Stimulated activated CD4-positive, alpha-beta T cell treated with anti-CD3 and anti-CD28 coated beads, Interleukin-1b, Interleukin-23, amount 100 ng/mL, for 48 hours (primary cell): ENCODE data around the gene NMBR.
"Not testable (repeated sequence)": the region's sequence is repeated elsewhere in the genome, so short reads cannot be mapped to it uniquely, and the experiment has no call there.

ENCODE experiments used
- DNase-seq: peaks from one replicate; pipeline ENCODE4 v3.0.0-alpha.2; 2020

NMBR gene

DNA sequence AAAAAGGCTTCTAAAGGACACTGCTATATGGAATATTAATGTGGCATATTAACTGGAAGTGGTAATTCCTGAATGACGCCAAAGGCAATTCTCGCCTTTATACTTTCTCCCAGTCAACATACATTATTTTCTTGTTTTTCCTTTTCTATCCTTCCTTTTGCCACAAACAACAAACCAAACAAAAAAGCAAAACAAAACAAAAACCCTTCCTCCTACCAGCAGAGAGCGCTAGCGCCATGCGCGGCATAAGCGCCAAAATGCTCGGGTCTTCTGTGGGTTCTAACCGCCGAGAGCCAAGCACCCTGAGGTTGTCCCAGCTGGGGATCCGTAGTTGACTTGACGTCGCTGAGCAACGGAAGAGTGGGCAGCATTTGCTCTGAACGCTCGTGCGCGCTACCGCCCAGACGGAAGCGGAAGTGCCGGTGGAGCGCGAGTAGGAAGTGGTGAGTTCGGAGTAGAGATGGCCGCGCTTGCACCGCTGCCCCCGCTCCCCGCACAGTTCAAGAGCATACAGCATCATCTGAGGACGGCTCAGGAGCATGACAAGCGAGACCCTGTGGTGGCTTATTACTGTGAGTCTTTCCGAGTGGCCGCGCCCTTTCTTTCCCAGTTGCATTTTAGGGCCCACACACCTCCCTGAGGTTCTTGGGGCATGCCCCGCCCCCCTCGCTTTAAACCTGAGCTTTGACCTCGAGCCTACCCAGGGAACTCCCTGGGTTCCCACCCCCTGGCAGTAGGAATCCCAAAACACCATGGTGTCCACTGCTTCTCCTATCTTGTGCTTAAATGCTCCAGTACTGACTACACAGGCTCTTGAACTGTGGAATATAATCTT, at the start of gene NMBR, which contains the start of gene VTA1:
NMBR (minus strand) TSS at position 295 of the 835 bp plus-strand sequence. CDS start 58,464 bp downstream, outside the sequence.
VTA1 (plus strand) TSS at position 436 of the 835 bp plus-strand sequence; CDS start at position 461, 25 bp downstream.
- peak; percentile 97 for DNase-seq

DNA sequence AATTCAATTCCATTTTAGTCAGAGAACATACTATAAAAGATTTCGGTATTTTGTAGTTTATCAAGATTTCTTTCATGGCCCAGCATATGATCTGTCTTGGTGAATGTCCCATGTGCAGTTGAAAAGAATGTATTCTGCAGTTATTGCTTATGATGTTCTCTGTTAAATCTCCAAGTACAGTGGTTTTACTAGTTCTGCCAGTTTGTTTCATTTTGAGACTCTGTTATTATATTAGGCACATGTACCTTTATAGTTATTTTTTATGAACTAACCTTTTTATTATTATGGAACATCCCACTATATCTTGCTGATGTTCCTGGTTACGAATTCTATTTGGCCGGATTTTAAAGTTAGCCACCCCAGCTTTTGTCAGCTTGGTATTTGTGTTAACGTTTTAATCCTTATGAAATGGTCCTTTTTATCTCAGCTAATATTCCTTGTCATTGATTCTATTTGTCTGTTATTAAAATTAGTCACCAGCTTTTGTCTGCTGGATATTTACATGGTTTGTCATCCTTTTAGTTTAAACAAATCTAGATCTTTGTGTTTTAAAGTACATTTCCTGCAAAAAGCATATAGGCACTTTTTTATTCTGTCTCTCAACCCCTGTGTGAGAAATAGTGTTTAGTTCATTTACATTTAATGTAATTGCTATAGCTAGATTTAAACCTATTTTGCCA, 49.1 kb upstream of the NMBR start:
- DNase-seq: no peak

DNA sequence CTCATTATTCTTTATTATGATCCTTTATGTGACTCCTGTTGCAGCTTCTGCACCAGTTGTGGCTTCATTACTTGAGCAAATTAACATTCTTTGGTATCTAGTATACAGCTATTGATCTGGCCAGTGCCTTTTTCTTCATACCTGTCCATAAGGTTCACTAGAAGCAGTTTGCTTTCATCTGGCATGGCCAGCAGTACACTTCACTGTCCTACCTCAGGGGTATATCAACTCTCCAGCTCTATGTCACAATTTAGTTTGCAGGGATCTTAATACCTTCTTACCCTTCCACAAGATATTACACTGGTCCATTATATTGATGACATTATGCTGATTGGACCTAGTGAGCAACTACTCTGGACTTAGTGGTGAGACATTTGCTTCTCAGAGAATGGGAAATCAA, 46.7 kb upstream of the NMBR start:
- no peak for DNase-seq

DNA sequence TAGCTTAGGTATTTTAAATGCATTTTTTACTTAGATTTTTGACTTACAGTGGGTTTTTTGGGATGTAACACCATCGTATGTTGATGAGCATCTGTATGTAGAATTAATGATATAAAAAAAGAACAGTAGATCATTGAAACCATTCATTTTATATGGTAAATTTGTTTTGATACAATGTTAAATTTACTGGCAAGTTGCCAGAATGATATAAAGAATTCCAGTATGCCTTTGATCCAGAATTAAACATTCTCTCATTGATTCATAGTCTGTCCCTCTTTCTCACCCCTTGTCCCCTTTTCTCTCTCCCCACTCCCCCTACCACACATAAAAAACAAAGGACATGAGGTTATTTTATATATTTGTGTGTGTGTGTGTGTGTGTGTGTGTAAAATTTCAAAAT, 45.4 kb upstream of the NMBR start:
- no peak for DNase-seq

DNA sequence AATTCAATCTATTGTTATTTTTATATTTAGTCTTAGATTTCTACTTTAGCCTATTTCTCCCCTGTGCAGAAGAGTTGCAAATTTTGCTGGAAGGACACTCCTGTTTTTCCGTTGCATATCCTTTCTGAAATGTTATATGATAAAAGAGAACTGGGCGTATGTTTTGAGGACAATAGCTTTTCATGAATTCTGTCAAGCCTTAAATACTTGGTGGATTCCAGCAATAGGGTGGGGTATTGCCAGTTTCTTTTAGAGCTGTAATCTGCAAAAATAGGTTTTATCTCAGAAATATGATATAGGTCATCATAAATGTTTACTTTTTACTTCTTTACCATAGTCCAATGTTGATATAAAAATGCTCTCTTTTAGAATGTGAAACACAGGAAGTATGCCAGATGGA, 42.1 kb upstream of the NMBR start:
- no peak for DNase-seq

DNA sequence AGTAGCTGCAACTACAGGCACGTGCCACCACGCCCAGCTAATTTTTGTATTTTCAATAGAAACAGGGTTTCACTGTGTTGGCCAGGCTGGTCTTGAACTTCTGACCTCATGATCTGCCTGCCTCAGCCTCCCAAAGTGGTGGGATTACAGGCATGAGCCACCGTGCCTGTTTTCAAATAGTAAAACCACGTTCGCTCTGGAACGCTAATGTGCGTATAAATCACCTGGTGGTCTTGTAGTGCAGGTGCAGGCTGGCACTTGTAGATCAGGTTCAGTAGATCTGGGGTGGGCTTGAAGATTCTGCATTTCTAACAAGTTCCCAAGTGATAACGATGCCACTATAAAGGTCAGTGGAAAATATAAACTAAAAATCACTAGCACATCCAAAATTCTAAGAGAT, 41.4 kb upstream of the NMBR start:
- DNase-seq: not testable (repeated sequence)

DNA sequence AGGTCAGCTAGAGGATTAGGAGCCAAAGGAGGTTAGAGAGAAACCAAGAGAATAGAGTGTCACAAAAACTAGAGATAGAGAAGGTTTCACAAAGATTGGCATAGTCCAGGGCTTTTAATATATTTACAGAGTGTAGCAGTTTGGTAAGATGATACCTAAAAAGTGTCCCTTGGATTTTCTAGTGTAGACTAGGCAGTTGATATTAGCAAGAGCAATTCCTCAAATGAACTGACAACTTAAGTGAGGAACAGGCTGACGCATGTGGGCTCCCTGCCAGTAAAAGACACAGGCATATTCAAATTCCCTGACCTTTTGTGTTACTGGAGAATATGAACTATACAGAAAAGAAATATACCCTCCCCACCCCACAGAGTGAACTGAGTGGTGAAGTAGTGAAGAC, 40.3 kb upstream of the NMBR start:
- no peak for DNase-seq

DNA sequence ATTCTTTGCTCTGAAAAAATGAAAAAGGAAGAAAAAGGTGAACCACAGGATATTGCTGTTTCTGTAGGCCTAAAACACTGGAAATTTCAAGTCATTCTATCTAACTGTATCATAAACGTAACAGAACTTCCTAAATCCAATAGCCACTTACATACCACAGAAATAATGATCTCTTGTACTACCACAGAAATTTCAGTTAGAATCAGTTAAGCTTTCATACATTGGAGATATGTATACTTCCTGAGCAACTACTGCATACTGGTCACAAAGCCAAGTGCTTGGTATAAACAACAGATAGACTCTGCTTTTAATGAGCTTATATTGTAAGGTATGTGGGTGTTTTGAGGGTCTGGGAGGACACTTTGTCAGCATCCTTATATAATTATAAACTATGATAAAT, 38.7 kb upstream of the NMBR start:
- DNase-seq: no peak

DNA sequence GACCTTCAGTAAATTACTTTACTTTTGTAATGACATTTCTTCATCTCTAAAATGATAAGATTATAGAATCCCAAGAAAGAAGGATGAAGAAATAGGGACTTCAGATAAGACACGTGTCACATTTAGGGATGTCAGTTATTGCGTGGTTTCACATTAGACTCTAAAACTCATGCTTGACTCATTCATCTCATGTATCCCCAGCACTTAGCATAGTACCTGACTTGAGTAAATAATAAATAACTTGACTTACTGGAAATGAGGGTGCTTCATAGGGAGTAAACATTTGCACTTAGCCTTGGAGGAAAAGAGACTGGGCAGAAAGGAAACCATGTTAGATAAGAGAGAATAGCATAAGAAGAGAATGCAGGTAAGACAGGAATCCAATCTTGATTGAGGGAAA, 37.4 kb upstream of the NMBR start:
- DNase-seq: no peak

DNA sequence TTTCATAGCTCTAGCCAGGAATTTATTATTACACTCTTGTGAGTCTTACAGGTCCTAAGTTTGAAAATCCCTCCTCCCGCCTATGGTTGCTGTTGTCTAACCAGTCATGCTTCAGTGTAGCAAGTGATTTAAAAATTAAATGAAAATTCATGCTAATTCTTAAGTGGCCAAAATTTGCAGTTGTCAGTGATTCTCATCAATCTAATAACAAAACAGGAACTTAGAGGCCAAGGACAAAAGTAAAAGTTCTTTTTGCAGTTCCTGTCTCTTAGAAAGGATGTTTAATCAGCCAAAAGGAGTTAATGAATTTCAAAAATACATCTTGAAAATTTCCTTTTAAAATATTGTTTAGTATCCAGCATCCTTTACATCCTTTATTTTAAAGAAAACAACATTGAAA, 36.4 kb upstream of the NMBR start:
- DNase-seq: no peak

DNA sequence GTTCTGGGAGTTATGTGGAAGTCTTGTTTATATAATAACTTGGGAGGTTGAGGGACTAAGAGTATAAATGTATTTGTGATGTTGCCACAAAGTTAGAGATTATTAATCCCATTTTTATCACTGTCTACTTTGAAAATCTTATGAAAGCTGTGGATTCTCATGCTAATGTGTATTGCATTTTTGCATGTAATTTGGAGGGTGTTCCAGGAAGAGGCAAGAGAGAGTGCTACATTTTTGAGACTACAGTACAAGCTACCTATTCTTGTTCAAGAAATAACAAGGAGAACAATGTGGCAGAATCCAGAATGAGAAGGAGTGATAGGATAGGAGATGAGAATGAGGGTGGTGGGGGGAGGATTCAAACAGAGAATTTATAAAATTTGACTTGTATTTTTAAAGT, 35.1 kb upstream of the NMBR start:
- DNase-seq: no peak

DNA sequence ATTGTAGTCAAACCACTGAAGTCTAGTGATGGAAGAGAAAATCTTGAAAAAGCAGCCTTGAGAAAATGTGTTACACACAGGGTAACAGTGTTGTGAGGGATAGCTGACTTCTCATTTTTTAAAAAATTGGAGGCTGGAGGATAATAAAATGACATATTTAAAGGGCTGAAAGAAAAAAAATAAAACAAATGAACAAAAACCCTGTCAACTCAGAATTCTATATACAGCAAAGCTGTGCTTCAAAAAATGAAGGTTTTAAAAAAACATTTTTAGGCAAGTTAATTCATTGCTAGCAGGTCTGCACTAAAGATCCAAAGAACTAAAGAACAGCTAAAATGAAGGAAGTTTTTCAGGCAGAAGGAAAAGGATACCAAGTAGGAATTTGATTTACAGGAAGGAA, 31.2 kb upstream of the NMBR start:
- DNase-seq: no peak

DNA sequence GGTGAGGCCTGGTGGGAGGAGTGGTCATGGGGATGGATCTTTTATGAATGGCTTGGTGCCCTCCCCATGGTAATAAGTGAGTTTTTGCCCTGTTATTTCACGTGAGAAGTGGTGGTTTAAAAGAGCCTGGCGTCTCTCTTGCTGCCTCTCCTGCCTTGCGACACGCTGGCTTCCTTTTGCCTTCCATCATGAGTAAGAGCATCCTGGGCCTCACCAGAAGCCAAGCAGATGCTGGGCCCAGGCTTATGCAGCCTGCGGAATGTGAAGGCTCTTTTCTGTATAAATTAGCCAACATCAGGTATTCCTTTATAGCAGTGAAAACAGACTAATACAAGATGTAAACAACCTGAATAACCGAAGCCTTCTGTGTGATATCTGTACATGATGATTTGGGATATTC, 27.8 kb upstream of the NMBR start:
- DNase-seq: no peak

DNA sequence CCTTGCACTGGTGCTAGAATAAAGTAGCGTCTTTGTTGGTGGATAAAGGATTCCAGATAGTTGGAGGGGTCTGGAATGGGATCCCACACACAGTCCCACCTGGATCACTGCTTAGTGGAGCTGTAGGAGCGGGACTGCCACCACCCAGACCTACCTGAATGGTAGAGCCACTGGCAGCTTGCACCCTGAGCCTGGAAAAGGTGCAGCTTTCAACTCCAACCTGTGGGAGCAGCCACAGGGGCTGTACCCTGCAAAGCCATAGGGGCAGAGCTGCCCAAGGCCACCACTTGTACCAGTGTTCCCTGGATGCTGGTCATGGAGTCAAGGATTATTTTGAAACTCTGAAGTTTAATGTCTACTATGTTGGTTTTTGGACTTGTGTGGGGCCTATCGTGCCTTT, 27.1 kb upstream of the NMBR start:
- no peak for DNase-seq

DNA sequence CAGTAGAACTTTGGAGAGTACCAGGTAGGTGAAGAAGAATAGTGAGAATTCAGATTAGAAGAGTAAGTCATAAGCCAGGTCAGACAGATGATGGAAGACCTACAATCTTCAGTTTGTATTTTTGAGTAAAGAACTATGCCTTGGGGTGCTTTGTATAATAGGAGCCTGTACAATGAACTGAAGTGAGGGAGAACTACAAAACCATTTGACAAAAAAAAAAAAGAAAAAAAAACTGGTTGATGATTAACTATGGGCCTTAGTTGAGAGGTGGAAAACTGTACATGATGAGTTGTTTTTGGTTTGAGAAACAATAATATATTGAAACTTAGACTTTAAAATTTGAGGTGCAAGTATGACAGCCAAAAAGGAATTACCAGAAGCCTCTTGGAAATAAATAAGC, 25.8 kb upstream of the NMBR start:
- no peak for DNase-seq

DNA sequence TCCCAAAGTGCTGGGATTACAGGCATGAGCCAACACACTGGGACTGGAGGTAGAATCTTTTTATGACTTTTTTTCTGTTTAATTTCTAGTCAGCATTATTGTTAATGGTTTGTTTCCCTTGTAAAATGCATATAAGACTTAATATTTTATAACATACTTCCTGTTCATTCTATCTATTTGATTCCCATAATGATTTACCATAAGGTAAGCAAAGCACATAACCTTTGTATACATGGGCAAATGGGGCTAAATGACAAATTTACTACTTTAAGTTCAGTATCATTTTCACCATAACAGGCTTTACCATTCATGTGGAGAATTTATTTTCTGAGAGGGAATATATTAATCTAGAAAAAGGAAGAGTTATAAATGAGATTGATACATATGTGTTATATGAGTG, 24.4 kb upstream of the NMBR start:
- DNase-seq: no peak

DNA sequence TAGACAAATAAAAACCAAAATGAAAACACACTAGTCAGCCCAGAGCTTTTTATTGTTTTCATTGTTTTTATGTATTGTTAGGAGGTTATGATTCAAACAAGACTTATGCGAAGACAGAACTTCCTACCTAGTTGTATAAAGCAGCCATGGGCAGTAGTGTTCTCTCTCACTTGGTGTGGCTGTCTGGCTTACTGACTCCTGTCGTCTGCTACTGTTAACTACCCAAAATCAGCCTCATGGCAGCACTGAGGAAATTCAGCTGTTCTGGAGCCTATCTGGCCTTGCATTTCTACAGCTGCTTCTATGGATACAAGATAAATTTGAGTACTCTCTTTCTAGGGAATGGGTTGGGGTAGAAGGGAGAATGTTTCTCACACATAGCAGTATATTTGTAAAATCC, 20.6 kb upstream of the NMBR start:
- no peak for DNase-seq

DNA sequence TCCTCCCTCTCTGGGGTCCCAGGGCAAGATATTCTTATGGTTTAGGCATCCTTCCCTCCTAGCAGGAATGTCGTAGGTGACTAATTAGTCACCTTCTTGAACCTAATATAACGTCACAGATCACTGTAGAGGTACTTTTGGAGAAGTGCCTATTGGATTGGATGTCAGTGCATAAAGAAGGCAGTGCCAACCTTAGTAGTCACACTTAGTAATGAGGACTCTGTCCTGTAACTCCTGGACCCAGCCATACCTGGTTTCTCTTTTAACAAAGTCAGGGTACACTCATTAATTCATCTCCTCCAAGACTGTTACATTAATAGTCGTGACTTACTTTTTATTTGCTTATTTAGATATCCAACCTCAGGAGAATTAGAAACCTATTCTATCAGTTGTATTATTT, 20.1 kb upstream of the NMBR start:
- no peak for DNase-seq

DNA sequence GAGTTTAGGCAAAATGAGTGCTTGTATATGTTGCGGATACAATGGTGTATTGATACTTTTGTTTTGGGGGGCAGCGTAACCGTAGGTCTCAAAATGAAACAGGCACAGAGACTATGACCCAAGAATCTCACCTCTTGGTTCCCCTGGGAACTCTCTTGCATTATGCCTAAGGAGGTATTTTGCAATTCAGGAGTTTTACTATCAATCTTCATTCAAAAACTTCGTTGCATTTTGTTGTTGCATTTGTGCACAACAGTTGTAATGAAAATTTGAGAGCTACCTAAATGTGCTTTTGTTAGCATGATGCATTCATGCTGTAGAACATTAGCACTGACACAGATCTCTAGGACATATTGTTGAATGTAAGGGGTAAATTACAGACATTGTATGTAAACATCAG, 18.3 kb upstream of the NMBR start:
- DNase-seq: no peak

DNA sequence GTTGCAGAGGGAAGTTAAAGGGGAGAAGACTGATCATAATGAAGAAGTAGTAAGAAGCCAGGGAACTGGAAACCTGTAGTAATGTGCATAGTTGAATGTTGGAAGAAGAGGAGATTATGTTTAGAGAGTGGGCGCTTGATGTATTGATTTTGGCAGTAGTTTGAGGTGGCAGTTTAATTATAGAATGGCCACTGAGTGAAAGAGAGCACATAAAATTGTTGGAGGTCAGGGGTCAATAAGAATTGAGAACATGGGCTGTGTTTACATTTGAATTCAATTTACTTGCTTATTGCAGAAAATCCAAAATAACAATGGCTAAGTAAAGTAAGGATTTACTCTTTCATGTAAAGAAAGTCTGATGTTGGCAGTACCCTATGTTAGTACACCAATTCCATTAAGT, 15.9 kb upstream of the NMBR start:
- no peak for DNase-seq

DNA sequence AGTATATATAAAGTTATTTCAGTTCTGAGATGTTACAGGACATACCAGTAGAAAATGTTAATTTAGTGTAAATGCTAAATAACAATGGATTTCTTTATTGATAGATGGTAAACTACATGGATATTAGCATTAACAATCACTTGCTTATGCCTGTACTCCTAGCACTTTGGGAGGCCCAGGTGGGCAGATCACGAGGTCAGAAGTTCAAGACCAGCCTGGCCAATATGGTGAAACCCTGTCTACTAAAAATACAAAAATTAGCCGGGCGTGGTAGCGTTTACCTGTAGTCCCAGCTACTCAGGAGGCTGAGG, 9.8 kb upstream of the NMBR start:
- DNase-seq: not testable (repeated sequence)

DNA sequence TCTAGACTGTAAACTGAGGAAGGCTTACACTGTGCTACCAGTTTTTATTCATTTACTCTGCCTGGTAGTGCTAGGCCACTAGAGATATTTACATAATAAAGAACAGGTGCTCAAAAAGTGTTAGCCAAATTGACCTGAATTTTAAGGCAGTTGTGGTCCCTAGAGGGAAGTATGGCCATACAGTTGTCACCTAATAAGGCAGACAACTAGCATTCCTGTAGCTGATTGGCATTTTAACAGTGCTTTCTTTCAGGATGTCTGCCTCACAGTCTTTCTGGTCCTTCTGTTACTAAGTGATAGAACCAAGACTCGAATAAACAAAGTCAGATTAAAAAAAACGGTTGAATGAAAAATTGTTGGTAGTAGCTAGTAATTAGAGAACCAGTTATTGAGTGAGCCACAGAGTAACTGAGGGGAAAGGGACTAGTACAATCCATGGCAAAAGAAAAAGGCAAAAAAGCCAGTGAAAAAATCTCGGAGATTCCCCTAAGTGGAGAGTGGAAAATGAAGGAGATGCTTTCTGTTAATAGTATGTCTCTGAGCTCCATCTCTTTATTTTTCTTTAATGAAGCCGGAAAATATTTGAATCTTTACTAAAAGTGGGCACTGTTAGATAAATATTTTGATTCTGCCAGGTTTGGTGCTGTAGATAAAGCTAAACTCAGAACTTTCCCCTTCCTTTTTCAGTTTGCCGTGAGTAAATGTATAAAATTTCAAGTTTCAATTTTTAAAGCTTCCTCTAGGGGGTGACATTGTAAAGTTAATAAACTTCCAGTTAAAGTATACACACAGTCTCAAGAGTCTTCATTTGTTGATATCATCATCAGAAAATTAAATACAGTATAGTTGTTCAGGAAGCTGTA, 9.2 kb upstream of the NMBR start:
- no peak for DNase-seq

DNA sequence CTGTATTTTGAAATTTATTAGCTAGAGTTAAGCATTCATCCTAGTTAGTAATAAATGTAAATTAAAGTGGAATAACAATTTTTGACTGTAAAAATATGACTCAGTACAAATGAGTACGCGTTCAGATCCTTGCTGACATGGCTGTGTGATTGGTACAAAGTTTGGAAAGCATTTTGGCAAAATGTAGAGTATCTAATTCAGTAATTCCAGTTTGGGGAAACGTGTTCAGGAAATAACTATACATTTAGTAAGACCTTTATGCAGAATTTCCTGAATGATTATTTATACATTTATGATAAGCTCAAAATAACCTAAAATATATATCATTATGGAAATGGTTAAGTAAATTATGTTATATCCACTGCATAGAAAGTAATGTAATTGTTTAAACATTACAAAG, 8.2 kb upstream of the NMBR start:
- no peak for DNase-seq

DNA sequence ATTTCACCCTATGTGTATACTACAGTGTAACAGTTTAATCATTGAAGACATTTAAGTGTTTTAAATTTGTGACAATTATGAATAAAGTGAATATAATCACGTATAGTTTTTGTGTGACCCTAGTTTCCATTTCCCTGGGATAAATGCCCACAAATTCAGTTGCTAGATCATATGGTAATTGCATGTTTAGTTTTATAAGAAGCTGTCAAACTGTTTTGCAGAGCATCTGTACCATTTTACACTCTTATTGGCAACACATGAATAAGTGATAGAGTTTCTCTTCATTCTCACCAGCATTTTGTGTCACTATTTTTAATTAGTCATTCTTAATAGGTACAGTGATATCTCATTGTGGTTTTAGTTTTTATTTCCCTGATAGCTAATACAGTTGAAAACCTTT, 7.4 kb upstream of the NMBR start:
- DNase-seq: no peak
